ENCODE results near the gene GRPEL1. TPM values are rescaled to one million over a fixed set of nuclear protein-coding genes. Genes with fewer than 3 reads are reported as not detected.

Gene GRPEL1
- total RNA-seq, 1 donor from 2014 or later: 20.3 TPM

DNA sequence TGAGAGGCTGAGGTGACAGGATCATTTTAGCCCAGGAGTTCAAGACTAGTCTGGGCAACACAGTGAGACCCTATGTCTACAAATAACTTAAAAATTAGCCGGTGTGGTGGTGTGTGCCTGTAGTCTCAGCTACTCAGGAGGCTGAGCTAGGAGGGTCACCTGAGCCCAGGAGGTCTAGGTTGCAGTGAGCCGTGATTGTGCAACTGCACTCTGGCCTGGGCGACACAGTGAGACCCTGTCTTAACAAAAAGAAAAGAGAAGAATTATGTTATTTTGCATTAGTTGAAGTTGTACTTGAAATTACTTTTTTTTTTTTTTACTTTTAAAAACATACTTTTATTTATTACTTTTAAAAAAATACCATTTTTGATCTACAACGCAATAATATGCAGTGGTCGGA, 46.5 kb downstream of the GRPEL1 start:
- peaks cover 15% of the 10 kb centered on the region for H3K4me1 Mint-ChIP-seq (ENCODE audit: unreplicated experiment)
- peaks cover 30% of the 10 kb centered on the region for H3K36me3 Mint-ChIP-seq (ENCODE audit: low read depth, unreplicated experiment)
- H3K27ac Mint-ChIP-seq (ENCODE audit: unreplicated experiment): no peak overlapping the region
- no peaks in the 10 kb centered on the region for H3K9me3 Mint-ChIP-seq (ENCODE audit: unreplicated experiment)
- no peak for DNase-seq (ENCODE audit: low spot score)
- H3K27me3 Mint-ChIP-seq (ENCODE audit: unreplicated experiment): peaks cover 8% of the 10 kb centered on the region
- TF ChIP-seq, protein P1, sequence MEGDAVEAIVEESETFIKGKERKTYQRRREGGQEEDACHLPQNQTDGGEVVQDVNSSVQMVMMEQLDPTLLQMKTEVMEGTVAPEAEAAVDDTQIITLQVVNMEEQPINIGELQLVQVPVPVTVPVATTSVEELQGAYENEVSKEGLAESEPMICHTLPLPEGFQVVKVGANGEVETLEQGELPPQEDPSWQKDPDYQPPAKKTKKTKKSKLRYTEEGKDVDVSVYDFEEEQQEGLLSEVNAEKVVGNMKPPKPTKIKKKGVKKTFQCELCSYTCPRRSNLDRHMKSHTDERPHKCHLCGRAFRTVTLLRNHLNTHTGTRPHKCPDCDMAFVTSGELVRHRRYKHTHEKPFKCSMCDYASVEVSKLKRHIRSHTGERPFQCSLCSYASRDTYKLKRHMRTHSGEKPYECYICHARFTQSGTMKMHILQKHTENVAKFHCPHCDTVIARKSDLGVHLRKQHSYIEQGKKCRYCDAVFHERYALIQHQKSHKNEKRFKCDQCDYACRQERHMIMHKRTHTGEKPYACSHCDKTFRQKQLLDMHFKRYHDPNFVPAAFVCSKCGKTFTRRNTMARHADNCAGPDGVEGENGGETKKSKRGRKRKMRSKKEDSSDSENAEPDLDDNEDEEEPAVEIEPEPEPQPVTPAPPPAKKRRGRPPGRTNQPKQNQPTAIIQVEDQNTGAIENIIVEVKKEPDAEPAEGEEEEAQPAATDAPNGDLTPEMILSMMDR (IDR thresholded peaks at IDR 0.05; ENCODE audit: unreplicated experiment): no peak
- no peak overlapping the region for H3K4me3 Mint-ChIP-seq (ENCODE audit: unreplicated experiment)

DNA sequence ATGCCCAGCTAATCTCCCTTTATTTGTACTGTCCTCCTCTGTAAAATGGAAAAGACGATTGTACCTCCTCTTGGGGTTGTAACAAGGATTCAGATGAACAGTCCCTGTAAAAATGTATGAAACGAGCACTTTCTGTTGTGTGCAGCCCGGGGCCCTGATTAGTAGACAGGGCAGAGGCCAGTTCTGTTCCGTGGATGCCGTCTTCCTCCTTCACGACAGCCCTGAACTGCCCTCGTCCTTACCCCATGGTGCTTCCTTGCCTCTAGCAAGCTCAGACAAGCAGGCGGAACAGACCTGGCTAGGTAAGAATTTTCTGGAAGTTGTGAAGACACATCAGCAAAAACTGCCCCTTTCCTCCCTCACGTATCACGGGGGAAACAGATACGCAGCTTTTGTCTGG, 47.0 kb downstream of the GRPEL1 start:
- Mint-ChIP-seq H3K27ac (ENCODE audit: unreplicated experiment) (no peak overlapping the region), H3K4me3 (ENCODE audit: unreplicated experiment) (no peak overlapping the region), H3K36me3 (ENCODE audit: low read depth, unreplicated experiment) (peaks cover 25% of the 10 kb centered on the region), H3K27me3 (ENCODE audit: unreplicated experiment) (peaks cover 5% of the 10 kb centered on the region), H3K4me1 (ENCODE audit: unreplicated experiment) (peaks cover 13% of the 10 kb centered on the region), H3K9me3 (ENCODE audit: unreplicated experiment) (no peaks in the 10 kb centered on the region)
- TF ChIP-seq, protein P1 (IDR thresholded peaks at IDR 0.05; ENCODE audit: unreplicated experiment): no peak
- no peak for DNase-seq (ENCODE audit: low spot score)

DNA sequence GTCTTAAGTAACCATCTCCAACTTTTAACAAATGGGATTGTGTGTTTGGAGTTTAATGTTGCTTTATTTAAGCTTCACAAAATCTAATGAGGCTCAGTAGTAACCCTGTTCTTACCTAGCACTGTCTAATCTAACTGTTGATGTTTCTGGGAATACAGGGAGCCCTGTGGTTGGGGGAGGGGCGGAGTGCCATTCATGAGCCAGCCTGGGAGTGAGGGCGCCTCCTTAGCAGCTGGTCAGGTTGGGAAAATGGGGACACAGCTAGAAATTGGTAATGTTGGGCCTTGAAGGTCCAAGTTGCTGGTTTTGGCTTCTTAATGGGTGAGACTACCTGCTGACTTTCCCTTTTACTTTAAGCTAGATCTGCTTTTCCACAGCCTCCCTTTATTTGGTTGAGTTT, 47.6 kb downstream of the GRPEL1 start:
- peaks cover 11% of the 10 kb centered on the region for H3K4me1 Mint-ChIP-seq (ENCODE audit: unreplicated experiment)
- DNase-seq (ENCODE audit: low spot score): no peak
- TF ChIP-seq, protein P1 (IDR thresholded peaks at IDR 0.05; ENCODE audit: unreplicated experiment): no peak
- H3K27ac Mint-ChIP-seq (ENCODE audit: unreplicated experiment): no peak overlapping the region
- H3K4me3 Mint-ChIP-seq (ENCODE audit: unreplicated experiment): no peak overlapping the region
- H3K36me3 Mint-ChIP-seq (ENCODE audit: low read depth, unreplicated experiment): peaks cover 25% of the 10 kb centered on the region
- H3K27me3 Mint-ChIP-seq (ENCODE audit: unreplicated experiment): peaks cover 5% of the 10 kb centered on the region
- no peaks in the 10 kb centered on the region for H3K9me3 Mint-ChIP-seq (ENCODE audit: unreplicated experiment)

DNA sequence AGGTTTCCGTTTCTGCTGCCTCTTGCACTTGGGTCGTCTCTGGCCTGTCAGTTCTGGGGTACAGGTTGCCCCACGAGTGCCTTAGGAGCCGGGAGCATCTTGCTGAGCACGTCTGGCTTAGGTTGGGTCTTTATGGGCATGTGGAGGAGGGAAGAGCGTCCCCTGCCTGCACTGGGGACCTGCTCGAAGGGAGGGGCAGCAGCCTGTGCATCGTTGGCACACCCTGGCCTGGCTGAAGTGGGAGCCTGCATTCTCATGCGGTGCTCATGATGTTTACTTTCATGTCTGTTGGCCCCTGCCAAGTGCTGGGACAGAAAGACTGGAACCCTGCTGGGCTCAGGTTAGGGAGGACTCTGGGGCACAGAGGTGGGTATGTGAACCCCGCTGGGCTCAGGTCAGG, 48.5 kb downstream of the GRPEL1 start:
- H3K27ac Mint-ChIP-seq (ENCODE audit: unreplicated experiment): no peak overlapping the region
- no peak for DNase-seq (ENCODE audit: low spot score)
- H3K4me3 Mint-ChIP-seq (ENCODE audit: unreplicated experiment): no peak overlapping the region
- TF ChIP-seq, protein P1 (IDR thresholded peaks at IDR 0.05; ENCODE audit: unreplicated experiment): no peak
- no peaks in the 10 kb centered on the region for H3K9me3 Mint-ChIP-seq (ENCODE audit: unreplicated experiment)
- peaks cover 32% of the 10 kb centered on the region for H3K36me3 Mint-ChIP-seq (ENCODE audit: low read depth, unreplicated experiment)
- peaks cover 4% of the 10 kb centered on the region for H3K27me3 Mint-ChIP-seq (ENCODE audit: unreplicated experiment)
- peaks cover 9% of the 10 kb centered on the region for H3K4me1 Mint-ChIP-seq (ENCODE audit: unreplicated experiment)

DNA sequence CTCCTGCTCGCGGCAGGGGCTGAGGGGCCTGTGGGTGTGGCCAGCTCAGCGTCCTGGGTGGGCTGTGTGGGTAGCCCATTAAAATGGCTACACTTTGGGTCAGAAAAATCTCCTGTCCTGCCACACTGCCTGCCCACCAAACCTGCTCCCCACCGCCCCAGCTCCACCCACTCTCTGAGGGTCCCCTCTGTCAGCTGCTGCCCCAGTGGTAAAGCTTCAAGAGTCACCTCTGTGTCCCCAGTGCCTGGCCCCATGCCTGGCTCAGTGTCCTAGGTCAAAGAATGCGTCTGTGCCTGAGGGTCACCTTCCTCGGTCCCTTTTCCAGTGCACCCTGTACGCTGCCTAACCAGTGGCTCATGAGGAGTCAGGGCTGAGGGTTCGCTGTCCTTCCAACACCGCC, 49.6 kb downstream of the GRPEL1 start:
- Mint-ChIP-seq H3K4me1 (ENCODE audit: unreplicated experiment) (peaks cover 9% of the 10 kb centered on the region), H3K9me3 (ENCODE audit: unreplicated experiment) (no peaks in the 10 kb centered on the region), H3K27me3 (ENCODE audit: unreplicated experiment) (peaks cover 2% of the 10 kb centered on the region), H3K27ac (ENCODE audit: unreplicated experiment) (no peak overlapping the region), H3K4me3 (ENCODE audit: unreplicated experiment) (no peak overlapping the region), H3K36me3 (ENCODE audit: low read depth, unreplicated experiment) (peaks cover 31% of the 10 kb centered on the region)
- DNase-seq (ENCODE audit: low spot score): no peak
- TF ChIP-seq, protein P1 (IDR thresholded peaks at IDR 0.05; ENCODE audit: unreplicated experiment): no peak
